C4-2B (cell line): ENCODE data around the gene DDOST.

Experiments
- H3K27ac ChIP-seq: fragments of 450-650 bp; 2 replicates; pipeline ENCODE4 v1.5.1; 2017
- ZFX ChIP-seq: fragments of 450-650 bp; IDR thresholded peaks from 2 replicates; pipeline ENCODE4 v1.6.1; 2017
- TF ChIP-seq, protein P1 (sequence below): fragments of 450-650 bp; conservative IDR thresholded peaks from 2 replicates; pipeline ENCODE4 v1.5.1; 2017; ENCODE audit warnings: mild to moderate bottlenecking

Gene DDOST

DNA sequence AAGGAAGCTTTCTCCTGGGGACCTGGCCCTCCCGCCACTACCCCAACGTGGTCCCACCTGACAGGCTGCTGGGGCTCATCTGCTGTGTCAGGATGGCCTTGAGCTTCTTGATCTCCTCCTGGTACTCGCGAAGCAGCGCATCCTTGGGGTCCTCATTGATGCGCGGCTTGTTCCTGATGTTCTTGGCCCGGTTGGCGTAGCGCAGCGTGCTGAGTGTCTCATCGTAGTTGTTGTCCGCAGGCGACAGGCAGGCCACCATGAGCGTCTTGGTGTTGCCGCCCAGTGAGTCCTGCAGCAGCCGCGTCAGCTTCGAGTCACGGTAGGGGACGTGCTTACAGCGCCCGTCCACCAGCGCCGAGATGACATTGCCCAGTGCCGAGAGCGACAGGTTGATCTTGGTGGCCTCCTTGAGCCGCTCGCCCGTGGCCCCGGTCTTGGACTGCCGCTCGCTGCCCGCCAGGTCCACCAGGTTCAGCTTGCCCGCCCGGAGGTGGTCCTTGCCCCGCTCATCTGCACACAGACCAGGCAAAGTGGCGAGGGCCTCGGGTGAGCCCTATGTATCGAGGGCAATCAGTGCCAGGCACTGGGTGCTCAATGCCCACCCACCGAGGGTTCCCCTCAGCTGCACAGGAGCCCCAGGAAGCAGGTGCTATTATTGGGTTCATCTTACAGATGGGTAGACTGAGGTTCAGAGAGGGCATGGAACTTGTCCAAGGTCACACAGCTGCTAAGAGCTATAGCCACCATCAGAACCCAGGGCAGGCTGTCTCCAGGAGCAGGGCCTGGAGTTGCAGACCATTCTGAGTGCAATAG is 43.4 kb upstream of the DDOST start:
- no peak overlapping the region for H3K27ac ChIP-seq
- TF ChIP-seq, protein P1, sequence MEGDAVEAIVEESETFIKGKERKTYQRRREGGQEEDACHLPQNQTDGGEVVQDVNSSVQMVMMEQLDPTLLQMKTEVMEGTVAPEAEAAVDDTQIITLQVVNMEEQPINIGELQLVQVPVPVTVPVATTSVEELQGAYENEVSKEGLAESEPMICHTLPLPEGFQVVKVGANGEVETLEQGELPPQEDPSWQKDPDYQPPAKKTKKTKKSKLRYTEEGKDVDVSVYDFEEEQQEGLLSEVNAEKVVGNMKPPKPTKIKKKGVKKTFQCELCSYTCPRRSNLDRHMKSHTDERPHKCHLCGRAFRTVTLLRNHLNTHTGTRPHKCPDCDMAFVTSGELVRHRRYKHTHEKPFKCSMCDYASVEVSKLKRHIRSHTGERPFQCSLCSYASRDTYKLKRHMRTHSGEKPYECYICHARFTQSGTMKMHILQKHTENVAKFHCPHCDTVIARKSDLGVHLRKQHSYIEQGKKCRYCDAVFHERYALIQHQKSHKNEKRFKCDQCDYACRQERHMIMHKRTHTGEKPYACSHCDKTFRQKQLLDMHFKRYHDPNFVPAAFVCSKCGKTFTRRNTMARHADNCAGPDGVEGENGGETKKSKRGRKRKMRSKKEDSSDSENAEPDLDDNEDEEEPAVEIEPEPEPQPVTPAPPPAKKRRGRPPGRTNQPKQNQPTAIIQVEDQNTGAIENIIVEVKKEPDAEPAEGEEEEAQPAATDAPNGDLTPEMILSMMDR: no peak
- TF ChIP-seq ZFX: no peak

DNA sequence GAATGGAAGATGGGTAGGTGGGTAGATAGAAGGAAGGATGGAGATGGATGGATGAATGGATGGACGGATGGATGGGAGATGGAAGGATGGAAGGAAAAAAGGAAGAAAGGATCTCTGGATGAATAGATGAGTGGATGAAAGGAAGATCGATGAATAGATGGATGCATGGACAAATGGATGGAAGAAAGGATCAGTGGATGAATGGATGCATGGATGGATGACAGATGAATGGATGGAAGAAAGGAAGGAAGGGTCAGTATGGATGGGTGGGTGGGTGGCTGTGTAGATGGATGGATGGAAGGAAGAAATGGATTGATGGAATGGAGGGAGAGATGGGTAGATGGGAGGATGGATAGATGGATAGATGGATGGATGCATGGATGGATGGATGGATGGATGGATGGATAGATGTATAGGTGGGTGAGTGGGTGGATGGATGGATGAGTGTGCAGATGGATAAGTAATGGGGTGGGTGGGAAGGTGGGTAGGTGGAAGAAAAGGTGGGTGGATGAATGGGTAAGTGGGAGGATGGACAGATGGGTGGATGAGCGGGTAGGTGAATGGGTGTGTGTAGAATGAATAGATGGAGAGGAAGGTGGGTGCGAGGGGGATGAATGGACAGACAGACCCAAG is 42.1 kb upstream of the DDOST start:
- TF ChIP-seq, protein P1: no peak
- no peak for TF ChIP-seq ZFX
- no peak overlapping the region for H3K27ac ChIP-seq

DNA sequence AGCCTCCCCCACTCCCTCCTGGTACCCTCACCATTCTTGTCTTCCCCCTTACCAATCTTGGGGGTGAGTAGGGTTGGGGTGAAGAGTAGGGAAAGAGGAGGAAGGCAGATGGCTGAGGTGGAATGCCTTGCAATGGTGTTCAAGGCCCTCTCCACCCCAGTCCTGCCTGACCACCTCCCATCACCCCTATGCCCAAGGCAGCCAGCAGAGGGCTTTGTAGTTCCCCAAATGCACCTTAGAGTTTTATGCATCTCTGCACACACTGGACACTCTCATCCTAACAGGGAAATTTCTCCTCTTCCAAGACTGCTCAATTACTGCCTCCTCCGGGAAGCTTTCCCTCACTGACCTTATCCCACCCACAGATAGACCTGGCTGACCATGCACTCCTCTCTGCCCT is 41.2 kb upstream of the DDOST start:
- H3K27ac ChIP-seq: no peak overlapping the region
- TF ChIP-seq ZFX: no peak
- TF ChIP-seq, protein P1: no peak; the same call in 1 of the 2 replicates

DNA sequence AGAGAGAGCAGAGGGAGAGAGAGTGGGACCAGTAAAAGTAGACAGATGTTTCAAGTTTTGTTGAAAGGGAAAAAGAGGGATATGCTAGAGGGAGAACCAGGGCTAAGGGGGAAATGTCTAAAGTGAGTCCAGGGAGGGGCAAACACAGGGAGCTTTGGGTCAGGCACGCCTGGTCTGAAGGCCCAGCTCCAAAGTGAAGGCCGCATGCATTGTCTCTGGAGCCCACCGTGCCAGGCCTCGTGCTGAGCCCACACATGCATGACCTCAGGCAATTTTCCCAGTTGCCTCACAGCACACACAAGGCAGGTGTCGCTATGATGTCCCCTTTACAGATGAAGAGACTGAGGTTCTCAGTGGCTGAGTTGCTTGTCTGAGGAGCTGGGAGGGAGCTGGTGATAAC is 40.7 kb upstream of the DDOST start:
- H3K27ac ChIP-seq: no peak overlapping the region
- TF ChIP-seq, protein P1: no peak

DNA sequence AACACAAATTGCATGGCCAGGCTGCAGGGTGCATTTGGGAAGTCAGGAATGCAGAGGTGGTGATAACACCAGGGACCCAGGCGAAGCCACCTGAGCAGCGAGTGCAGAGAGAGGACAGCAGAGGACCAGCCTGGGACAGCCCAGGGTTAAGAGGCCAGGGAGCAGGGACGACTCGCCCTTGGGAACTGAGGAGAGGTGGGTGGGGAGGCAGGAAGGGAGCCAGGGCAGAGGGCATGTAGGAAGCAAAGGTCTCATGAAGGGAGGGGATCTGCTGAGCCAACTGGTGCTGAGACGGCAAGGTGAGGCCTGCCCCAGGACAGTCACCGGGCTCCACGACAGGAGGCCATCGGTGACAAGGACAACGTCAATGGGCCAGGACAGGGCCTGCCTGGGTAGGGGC is 40.3 kb upstream of the DDOST start:
- H3K27ac ChIP-seq: no peak overlapping the region
- TF ChIP-seq, protein P1: no peak
- TF ChIP-seq ZFX: no peak

DNA sequence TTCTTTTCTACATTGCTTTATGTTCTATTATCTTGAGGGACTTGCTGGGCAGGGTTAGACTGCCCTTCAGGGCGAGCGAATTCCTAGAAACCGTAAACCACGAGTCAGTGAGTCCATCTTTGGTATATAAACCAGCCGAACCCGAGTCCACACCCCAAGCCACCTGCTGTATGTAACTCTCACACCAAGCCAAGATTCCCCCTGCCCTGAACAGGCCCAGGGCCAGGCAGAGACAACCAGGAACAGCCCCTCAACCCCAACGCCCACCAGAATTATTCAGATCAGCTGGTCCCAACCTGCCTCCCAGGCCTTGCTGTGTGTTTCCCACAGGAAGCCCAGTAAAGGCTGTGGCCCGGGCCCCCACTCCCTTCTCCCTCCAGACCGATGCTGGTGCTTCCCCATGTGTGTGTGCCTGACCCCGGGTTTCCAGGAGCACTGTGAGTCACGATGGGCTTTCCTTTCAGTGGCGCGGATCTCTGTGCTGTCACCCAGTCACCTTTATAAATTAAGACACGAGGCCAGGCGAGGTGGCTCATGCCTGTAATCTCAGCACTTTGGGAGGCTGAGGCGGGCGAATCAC is 39.6 kb upstream of the DDOST start:
- TF ChIP-seq, protein P1: no peak
- TF ChIP-seq ZFX: no peak
- H3K27ac ChIP-seq: no peak overlapping the region

DNA sequence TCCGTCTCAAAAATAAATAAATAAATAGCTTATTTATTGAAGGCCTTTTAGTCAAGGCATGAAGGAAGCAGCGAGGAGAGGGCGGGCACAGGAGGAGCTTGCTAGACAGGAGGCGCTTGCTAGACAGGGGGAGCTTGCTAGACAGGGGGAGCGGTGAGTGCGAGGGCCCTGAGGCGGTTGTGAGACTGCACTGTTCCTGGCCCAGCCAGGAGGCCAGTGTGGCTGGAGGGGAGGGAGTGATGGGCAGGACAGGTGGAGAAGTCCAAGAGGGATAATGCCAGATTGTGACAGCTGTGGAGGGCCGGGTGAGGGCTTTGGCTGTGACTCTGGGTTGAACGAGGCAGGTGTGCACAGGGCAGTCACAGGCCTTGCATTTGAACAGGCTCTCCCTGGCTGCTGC is 38.4 kb upstream of the DDOST start:
- TF ChIP-seq, protein P1: no peak
- no peak for TF ChIP-seq ZFX
- H3K27ac ChIP-seq: no peak overlapping the region
